Measurements from ENCODE around the gene TIGD6. TPM values are rescaled to one million over a fixed set of nuclear protein-coding genes. Genes with fewer than 3 reads are reported as not detected.

The TIGD6 gene
- total RNA-seq, 2 donors from 2014 or later: 2.4 to 3.3 TPM

- no peak for ATAC-seq (replicated peaks)
- no peaks in the 10 kb centered on the region for H3K4me1 Mint-ChIP-seq
- H3K36me3 Mint-ChIP-seq (ENCODE audit: low read depth): peaks cover 36% of the 10 kb centered on the region
- H3K9me3 Mint-ChIP-seq: no peaks in the 10 kb centered on the region
- no peaks in the 10 kb centered on the region for H3K27me3 Mint-ChIP-seq
- no peak overlapping the region for H3K4me3 Mint-ChIP-seq
- no peak overlapping the region for H3K27ac Mint-ChIP-seq
Observed at GRCh38 chr5:149975409-149975808, 25.0 kb downstream of the TIGD6 start.

- Mint-ChIP-seq H3K4me1 (no peaks in the 10 kb centered on the region), H3K27ac (no peak overlapping the region), H3K4me3 (no peak overlapping the region), H3K36me3 (ENCODE audit: low read depth) (no peaks in the 10 kb centered on the region), H3K9me3 (no peaks in the 10 kb centered on the region), H3K27me3 (no peaks in the 10 kb centered on the region)
- no peak for ATAC-seq (replicated peaks)
Observed at GRCh38 chr5:149969181-149969930, 31.1 kb downstream of the TIGD6 start.

- ATAC-seq (replicated peaks): no peak
- Mint-ChIP-seq H3K4me1 (peaks cover 11% of the 10 kb centered on the region), H3K27me3 (no peaks in the 10 kb centered on the region), H3K9me3 (no peaks in the 10 kb centered on the region), H3K4me3 (no peak overlapping the region), H3K27ac (no peak overlapping the region), H3K36me3 (ENCODE audit: low read depth) (peaks cover 8% of the 10 kb centered on the region)
Observed at GRCh38 chr5:149966946-149967345, 33.5 kb downstream of the TIGD6 start.

DNA sequence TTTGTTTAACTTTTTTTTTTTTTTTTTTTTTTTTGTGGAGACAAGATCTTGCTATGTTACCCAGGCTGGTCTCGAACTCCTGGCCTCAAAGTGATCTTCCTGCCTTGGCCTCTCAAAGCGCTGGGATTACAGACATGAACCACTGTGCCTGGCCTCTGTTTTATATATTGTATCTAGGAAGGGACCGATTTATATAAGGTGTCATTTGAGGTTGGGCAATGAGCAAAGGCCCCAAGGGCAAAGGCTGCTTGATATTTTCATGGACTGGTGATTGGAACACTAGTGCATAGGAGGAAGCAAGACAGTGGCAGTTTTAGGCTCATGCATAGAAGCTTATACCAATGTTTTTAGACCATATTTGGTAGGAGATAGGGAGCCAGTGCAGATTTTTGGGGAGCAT lies 36.7 kb downstream of the TIGD6 start:
- Mint-ChIP-seq H3K27me3 (no peaks in the 10 kb centered on the region), H3K9me3 (no peaks in the 10 kb centered on the region), H3K4me1 (peaks cover 31% of the 10 kb centered on the region), H3K27ac (no peak overlapping the region), H3K36me3 (ENCODE audit: low read depth) (peaks cover 15% of the 10 kb centered on the region), H3K4me3 (no peak overlapping the region)
- ATAC-seq (replicated peaks): no peak

DNA sequence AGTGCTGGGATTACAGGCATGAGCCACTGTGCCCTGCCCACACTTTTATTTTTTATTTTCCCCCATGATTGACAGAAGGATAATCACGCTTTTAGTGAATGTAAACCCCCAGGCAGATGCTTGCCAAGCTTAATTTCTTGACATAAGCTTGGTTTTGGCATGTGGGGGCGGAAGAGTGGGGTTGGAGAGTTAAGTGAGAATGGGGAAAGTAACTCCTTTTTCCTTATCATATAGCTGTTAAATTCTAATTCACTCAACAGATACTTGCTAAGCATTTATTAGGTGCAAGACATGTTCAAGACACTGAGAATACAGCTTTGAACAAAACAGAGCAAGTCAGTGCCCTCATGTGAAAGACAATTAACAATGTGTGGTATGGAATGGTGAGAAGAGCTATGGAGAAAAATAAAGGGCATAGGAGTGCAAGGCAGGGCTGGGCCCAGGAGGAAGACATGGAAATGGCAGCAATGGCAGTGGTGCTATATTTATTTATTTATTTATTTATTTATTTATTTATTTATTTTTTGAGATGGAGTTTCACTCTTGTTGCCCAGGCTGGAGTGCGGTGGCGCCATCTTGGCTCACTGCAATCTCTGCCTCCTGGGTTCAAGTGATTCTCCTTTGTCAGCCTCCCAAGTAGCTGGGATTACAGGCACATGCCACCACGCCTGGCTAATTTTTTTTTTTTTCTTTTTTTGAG lies 37.7 kb downstream of the TIGD6 start:
- no peak for ATAC-seq (replicated peaks)
- Mint-ChIP-seq H3K27me3 (no peaks in the 10 kb centered on the region), H3K4me1 (peaks cover 31% of the 10 kb centered on the region), H3K27ac (no peak overlapping the region), H3K36me3 (ENCODE audit: low read depth) (peaks cover 15% of the 10 kb centered on the region), H3K4me3 (no peak overlapping the region), H3K9me3 (no peaks in the 10 kb centered on the region)

DNA sequence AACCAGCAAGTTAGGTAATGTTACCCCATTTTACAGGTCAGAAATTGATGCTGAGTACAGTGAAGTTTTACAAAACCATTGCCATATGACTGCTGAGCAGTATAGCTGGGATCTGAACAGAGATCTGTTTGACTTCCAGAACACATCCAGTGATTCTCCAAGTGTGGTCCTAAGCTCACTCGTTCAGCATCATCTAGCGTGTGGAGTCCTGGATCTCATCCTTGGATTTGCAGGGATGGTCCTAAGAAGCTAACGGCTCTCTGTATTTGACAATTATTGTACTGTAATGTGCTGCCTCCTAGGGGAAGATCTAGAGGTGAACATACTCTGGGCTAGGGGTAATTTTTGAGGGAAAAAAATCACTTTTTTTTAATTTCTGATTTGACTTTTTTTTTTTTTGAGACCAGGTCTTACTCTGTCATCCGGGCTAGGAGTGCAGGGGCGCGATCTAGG lies 38.5 kb downstream of the TIGD6 start:
- Mint-ChIP-seq H3K4me1 (peaks cover 31% of the 10 kb centered on the region), H3K4me3 (peak overlapping the region; percentile 97), H3K36me3 (ENCODE audit: low read depth) (peaks cover 15% of the 10 kb centered on the region), H3K27ac (peak overlapping the region; percentile 99), H3K9me3 (no peaks in the 10 kb centered on the region), H3K27me3 (no peaks in the 10 kb centered on the region)
- no peak for ATAC-seq (replicated peaks)

DNA sequence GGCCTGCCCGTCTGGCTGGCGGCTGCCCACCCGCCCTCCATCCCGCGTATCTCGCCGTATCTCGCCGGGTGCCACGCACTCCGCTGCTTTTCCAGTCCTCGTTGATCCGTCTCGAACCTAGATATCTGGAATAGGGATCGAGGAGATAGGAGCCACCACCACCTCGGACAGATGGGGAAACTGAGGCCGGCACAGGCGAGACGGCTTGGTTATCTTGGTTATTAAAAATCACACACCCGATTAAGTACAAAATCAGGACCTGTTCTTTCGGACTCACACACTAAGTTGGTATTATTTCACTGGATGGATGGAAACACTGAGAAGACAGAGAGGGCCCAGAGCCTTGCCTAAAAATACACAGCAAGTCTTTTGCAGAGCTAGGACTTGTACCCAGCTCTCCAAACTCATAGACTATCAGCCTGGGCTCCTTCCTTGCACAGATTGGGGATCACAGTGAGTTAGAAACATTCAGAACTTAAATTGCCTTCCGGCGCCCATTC lies 39.2 kb downstream of the TIGD6 start:
- Mint-ChIP-seq H3K4me1 (peaks cover 31% of the 10 kb centered on the region), H3K27ac (peak overlapping the region; percentile 99), H3K9me3 (no peaks in the 10 kb centered on the region), H3K4me3 (peak overlapping the region; percentile 97), H3K27me3 (no peaks in the 10 kb centered on the region), H3K36me3 (ENCODE audit: low read depth) (peaks cover 15% of the 10 kb centered on the region)
- no peak for ATAC-seq (replicated peaks)

GRCh38 chr5:149960272-149961185 lies 39.9 kb downstream of the TIGD6 start, which contains the start of gene SLC26A2:
SLC26A2 (plus strand) TSS chr5:149960758; CDS start chr5:149977653, 16,895 bp downstream.
- no peaks in the 10 kb centered on the region for H3K9me3 Mint-ChIP-seq
- H3K4me3 Mint-ChIP-seq: peak within 1 kb of the TSS; percentile 97
- peaks cover 15% of the 10 kb centered on the region for H3K36me3 Mint-ChIP-seq (ENCODE audit: low read depth)
- H3K27me3 Mint-ChIP-seq: no peaks in the 10 kb centered on the region
- H3K4me1 Mint-ChIP-seq: peaks cover 31% of the 10 kb centered on the region
- peak; percentile 98 for ATAC-seq (replicated peaks)
- peak within 1 kb of the TSS; percentile 99 for H3K27ac Mint-ChIP-seq

GRCh38 chr5:149959406-149960236 lies 40.8 kb downstream of the TIGD6 start:
- ATAC-seq (replicated peaks): peak; percentile 46
- Mint-ChIP-seq H3K4me1 (peaks cover 31% of the 10 kb centered on the region), H3K27me3 (no peaks in the 10 kb centered on the region), H3K9me3 (no peaks in the 10 kb centered on the region), H3K4me3 (peak overlapping the region; percentile 97), H3K36me3 (ENCODE audit: low read depth) (peaks cover 15% of the 10 kb centered on the region), H3K27ac (peak overlapping the region; percentile 99)

DNA sequence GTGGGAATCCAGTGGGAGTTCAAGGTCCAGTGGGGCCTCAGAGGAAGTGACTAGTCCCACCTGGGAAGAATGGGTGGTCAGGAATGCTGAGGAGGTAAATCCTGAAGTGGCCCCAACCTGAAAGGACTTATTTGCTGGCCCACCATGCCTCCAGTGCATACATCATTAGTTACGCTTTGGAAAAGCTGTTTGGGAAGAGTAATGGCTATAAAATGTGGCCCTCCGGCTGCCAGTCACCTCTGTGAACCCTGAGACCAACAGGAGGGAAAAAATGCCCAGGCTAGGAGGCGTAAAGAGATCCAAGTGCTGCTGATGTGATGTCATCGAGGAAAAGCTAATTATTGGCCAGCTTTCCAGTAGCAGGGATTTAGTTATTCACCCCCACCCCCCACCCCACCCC lies 42.6 kb downstream of the TIGD6 start:
- H3K4me3 Mint-ChIP-seq: no peak overlapping the region
- no peaks in the 10 kb centered on the region for H3K9me3 Mint-ChIP-seq
- no peaks in the 10 kb centered on the region for H3K27me3 Mint-ChIP-seq
- H3K27ac Mint-ChIP-seq: no peak overlapping the region
- H3K36me3 Mint-ChIP-seq (ENCODE audit: low read depth): peaks cover 13% of the 10 kb centered on the region
- ATAC-seq (replicated peaks): no peak
- peaks cover 29% of the 10 kb centered on the region for H3K4me1 Mint-ChIP-seq

- no peaks in the 10 kb centered on the region for H3K9me3 Mint-ChIP-seq
Observed at GRCh38 chr5:149956685-149957084, 43.8 kb downstream of the TIGD6 start.

GRCh38 chr5:149954798-149955197 lies 45.7 kb downstream of the TIGD6 start:
- H3K36me3 Mint-ChIP-seq (ENCODE audit: low read depth): peaks cover 6% of the 10 kb centered on the region
- ATAC-seq (replicated peaks): no peak
- peaks cover 6% of the 10 kb centered on the region for H3K4me1 Mint-ChIP-seq
- H3K27ac Mint-ChIP-seq: no peak overlapping the region
- H3K9me3 Mint-ChIP-seq: no peaks in the 10 kb centered on the region
- H3K27me3 Mint-ChIP-seq: peaks cover 3% of the 10 kb centered on the region
- H3K4me3 Mint-ChIP-seq: no peak overlapping the region

More at GRCh38 chr5:149956685-149957084, 43.8 kb downstream of the TIGD6 start:
- Mint-ChIP-seq H3K27me3 (no peaks in the 10 kb centered on the region), H3K4me3 (no peak overlapping the region), H3K4me1 (peaks cover 17% of the 10 kb centered on the region), H3K27ac (no peak overlapping the region), H3K36me3 (ENCODE audit: low read depth) (peaks cover 6% of the 10 kb centered on the region)
- ATAC-seq (replicated peaks): no peak

- H3K27ac Mint-ChIP-seq: no peak overlapping the region
- no peak for ATAC-seq (replicated peaks)
- no peak overlapping the region for H3K4me3 Mint-ChIP-seq
- no peaks in the 10 kb centered on the region for H3K9me3 Mint-ChIP-seq
- no peaks in the 10 kb centered on the region for H3K4me1 Mint-ChIP-seq
- no peaks in the 10 kb centered on the region for H3K36me3 Mint-ChIP-seq (ENCODE audit: low read depth)
- peaks cover 5% of the 10 kb centered on the region for H3K27me3 Mint-ChIP-seq
Observed at GRCh38 chr5:149953436-149954121, 46.9 kb downstream of the TIGD6 start.

All from activated T-helper 17 cell treated with anti-CD3 and anti-CD28 coated beads, Interleukin-2, amount 50 U/mL, for 72 hours (primary cell).